Skeletal muscle satellite cell (primary cell): ENCODE measurements around the gene MAGEB17. TPM values are rescaled to one million over a fixed set of nuclear protein-coding genes. Genes with fewer than 3 reads are reported as not detected.

Experiments used
- H3K27me3 ChIP-seq: 2 replicates; pipeline ENCODE4 v1.7.0; 2013; ENCODE audit warnings: low read length; ENCODE audit not compliant: control insufficient read depth, insufficient read depth
- H3K36me3 ChIP-seq: 2 replicates; pipeline ENCODE4 v1.7.0; 2013; ENCODE audit warnings: mild to moderate bottlenecking, control low read depth, low read length; ENCODE audit not compliant: insufficient read depth
- H3K4me1 ChIP-seq: 2 replicates; pipeline ENCODE4 v1.7.0; 2013; ENCODE audit warnings: low read length; ENCODE audit not compliant: control insufficient read depth, insufficient read depth
- H3K4me2 ChIP-seq: 2 replicates; pipeline ENCODE4 v1.7.0; 2013; ENCODE audit warnings: mild to moderate bottlenecking, low read length
- H3K4me3 ChIP-seq: 2 replicates; pipeline ENCODE4 v1.7.0; 2013; ENCODE audit warnings: low read length
- H3K9ac ChIP-seq: 2 replicates; pipeline ENCODE4 v1.7.0; 2013; ENCODE audit warnings: mild to moderate bottlenecking, low read depth, low read length, moderate library complexity
- H3K9me3 ChIP-seq: replicated peaks from 2 replicates; pipeline ENCODE4 v1.7.0; 2013; ENCODE audit warnings: mild to moderate bottlenecking, control low read depth, low read length
- total RNA-seq: library from RNA; depleted of rRNA; stranded (reverse); fragments of >200 nt; gene quantifications from 2 replicates; pipeline ENCODE4 v1.2.3, GENCODE V29; 2012; rRNA removed

MAGEB17 gene
- not detected in 2 replicates for total RNA-seq

DNA sequence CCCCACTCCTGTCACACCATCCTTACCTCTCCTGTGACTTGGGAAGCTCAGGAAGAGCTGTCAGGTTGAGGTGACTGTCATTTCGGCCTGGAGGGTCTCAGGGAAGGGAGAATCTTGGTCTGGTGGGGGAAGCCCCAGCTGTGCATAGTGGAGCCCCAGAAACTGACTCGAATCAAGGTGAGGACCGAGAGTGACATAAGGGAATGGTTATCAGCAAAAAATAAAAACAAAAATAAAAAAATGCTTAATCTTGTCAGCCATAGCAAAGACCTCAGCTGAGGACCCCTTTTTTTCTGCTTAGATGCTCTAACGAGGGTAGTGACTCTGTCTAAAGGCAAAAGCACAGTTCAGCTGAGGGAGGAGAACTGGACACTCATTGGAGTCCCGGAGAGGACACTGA is at the start of gene MAGEB17:
Gene MAGEB17 (plus strand): TSS at position 301 of the 400 bp plus-strand sequence. CDS start 2,902 bp downstream, outside the sequence.
- no peaks in the 10 kb centered on the region for H3K9me3 ChIP-seq
- no peaks in the 10 kb centered on the region for H3K36me3 ChIP-seq
- H3K4me3 ChIP-seq, result no peak within 1 kb of the TSS
- H3K27me3 ChIP-seq, result no peaks in the 10 kb centered on the region
- no peak within 1 kb of the TSS for H3K9ac ChIP-seq
- no peak within 1 kb of the TSS for H3K4me2 ChIP-seq
- no peaks in the 10 kb centered on the region for H3K4me1 ChIP-seq

DNA sequence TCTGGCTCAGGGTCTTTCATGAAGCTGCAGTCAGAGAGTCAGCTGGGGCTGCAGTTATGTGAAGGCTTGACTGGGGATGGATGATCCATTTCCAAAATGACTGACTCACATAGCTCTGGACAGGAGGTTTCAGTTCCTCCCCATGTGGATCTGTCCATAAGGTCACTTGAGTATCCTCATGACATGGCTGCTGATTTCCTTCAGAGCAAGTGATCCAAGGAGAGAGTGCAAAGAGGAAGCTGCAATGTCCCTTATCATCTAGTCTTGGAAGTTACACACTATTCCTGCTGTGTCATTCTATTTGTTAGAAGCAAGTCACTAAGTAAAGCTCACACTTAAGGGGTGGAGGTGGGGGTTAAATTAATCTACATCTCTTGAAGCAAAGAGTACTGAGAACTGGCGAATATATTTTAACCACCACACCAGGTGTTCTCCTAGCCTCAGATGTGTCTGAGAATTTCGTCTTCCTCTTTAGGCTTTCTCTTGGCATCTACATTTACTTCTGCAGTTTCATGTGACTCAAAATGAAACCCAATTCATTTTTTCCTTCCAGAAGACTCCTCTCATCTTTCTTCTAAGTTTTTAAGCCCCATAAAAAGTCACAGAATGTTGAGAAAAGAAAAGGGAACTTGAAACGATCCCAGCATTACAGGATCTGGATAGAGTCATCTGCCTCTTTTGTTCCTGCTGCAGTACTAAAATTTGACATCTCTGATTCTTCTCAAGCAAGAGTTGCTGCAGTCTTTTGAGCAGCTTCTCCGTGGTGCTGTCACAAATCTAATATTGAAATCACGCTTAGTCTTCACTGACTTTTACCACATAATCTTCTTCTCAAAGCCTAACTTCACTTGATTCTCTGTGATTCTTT is 47.7 kb upstream of the MAGEB17 start:
- no peaks in the 10 kb centered on the region for H3K27me3 ChIP-seq
- H3K4me3 ChIP-seq, result no peak overlapping the region
- H3K4me1 ChIP-seq, result no peaks in the 10 kb centered on the region
- H3K4me2 ChIP-seq, result no peak overlapping the region
- no peak overlapping the region for H3K9ac ChIP-seq
- H3K9me3 ChIP-seq, result no peaks in the 10 kb centered on the region
- no peaks in the 10 kb centered on the region for H3K36me3 ChIP-seq

DNA sequence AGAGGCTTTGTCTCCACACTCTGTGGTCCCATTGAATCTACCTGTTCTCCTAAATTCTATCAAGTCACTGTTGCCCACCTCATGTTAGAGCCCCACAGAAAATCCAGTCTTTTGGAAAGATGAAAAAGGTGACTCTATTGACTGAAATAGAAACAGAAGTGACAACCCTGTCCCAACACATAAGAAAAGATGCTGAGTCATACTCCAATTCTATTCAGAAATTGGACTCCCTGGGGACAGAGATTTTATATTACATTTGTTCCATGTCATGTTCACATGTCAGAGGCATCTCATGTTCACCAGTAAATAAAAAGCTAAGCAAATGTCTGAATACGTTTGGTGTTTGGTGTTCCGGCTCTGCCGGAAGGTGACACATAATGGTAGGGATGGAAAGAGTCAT is 46.9 kb upstream of the MAGEB17 start:
- Histone ChIP-seq H3K36me3 (no peaks in the 10 kb centered on the region), H3K4me3 (no peak overlapping the region), H3K4me1 (no peaks in the 10 kb centered on the region), H3K4me2 (no peak overlapping the region), H3K9ac (no peak overlapping the region), H3K9me3 (no peaks in the 10 kb centered on the region), H3K27me3 (no peaks in the 10 kb centered on the region)

DNA sequence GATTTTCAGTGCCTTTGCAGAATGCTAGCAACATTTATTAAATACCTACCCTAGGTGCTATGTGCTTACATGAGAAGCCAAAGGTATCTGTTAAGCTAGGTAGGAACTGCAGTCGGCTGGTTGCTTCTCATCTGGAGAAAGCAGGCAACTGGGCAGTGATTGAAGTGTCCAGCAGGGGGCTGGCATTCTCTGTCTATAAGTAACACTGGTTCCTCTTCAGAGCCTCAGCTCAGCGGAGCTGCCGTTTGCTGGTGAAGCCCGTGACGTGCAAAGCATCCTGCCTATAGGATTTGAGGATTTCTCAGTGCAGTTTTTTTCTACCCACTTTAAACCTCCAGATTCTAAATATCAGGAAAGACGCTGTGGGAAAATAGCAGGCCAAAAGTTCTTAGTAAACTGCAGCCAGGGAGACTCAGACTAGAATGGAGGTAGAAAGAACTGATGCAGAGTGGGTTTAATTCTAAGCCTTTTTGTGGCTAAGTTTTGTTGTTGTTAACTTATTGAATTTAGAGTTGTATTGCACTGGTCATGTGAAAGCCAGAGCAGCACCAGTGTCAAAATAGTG is 44.0 kb upstream of the MAGEB17 start, which contains the start of gene GRPR:
Gene GRPR (plus strand): TSS at position 344 of the 565 bp plus-strand sequence. CDS start 389 bp downstream, outside the sequence.
- Histone ChIP-seq H3K4me3 (no peak within 1 kb of the TSS), H3K36me3 (no peaks in the 10 kb centered on the region), H3K4me1 (no peaks in the 10 kb centered on the region), H3K27me3 (no peaks in the 10 kb centered on the region), H3K9ac (no peak within 1 kb of the TSS), H3K4me2 (no peak within 1 kb of the TSS), H3K9me3 (no peaks in the 10 kb centered on the region)

GRCh38 chrX:16124201-16124600 is 43.1 kb upstream of the MAGEB17 start:
- no peaks in the 10 kb centered on the region for H3K4me1 ChIP-seq
- H3K36me3 ChIP-seq, result no peaks in the 10 kb centered on the region
- H3K27me3 ChIP-seq, result no peaks in the 10 kb centered on the region
- H3K9me3 ChIP-seq, result no peaks in the 10 kb centered on the region
- no peak overlapping the region for H3K4me3 ChIP-seq
- H3K9ac ChIP-seq, result no peak overlapping the region
- H3K4me2 ChIP-seq, result no peak overlapping the region

DNA sequence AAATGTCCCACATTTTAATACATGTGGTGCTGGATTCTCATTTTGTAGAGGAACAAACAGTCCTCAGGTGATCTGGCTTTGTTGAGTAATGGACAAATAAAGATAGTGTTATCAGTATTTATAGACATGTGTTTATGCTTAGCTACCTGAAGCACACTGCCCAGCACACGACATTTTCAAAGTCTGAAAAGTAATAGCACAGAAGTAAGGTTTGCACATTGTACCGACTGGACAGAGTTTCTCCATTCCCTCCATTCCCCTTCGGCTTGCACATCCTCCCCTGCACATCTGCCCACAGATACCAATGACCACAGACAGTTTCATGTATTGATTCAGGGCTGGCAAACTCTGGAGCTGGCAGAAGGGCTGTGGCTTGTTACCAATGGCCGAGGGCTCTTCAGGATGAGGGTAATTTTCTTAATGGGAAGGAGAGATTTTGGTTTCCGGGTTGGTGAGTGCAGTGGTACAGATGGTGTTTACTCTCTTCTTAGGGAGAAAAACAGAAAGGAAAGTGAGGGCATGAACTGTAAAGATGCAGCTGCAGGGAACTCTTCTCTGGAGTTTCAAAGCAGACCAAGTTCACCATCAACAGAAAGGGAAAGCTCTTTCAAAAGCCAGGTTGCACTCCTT is 41.6 kb upstream of the MAGEB17 start:
- Histone ChIP-seq H3K27me3 (no peaks in the 10 kb centered on the region), H3K9me3 (no peaks in the 10 kb centered on the region), H3K4me2 (no peak overlapping the region), H3K9ac (no peak overlapping the region), H3K4me1 (no peaks in the 10 kb centered on the region), H3K36me3 (no peaks in the 10 kb centered on the region), H3K4me3 (no peak overlapping the region)

GRCh38 chrX:16130707-16131106 is 36.6 kb upstream of the MAGEB17 start:
- Histone ChIP-seq H3K4me2 (no peak overlapping the region), H3K36me3 (no peaks in the 10 kb centered on the region), H3K9ac (no peak overlapping the region), H3K9me3 (no peaks in the 10 kb centered on the region), H3K4me1 (no peaks in the 10 kb centered on the region), H3K4me3 (no peak overlapping the region), H3K27me3 (peaks cover 10% of the 10 kb centered on the region)

DNA sequence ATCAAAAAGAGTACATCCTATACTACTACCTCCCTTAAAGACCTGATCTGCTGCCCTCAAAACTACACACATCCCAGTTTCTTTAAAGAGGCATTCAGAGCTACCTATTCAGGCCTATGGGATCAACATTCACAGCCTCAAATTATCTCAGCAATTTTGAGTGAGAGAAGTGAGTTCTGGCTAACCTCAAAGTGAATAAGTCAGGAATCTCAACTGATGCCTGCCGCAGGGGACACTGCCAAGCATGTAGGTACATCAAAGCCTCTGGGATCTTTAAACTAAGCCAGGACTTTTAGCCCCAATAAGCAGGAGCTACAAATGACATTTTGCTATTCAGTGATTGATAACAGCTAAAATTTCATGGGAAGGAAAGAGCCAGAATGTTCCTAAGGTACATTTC is 32.3 kb upstream of the MAGEB17 start:
- Histone ChIP-seq H3K9ac (no peak overlapping the region), H3K4me3 (no peak overlapping the region), H3K4me2 (no peak overlapping the region), H3K36me3 (no peaks in the 10 kb centered on the region), H3K4me1 (no peaks in the 10 kb centered on the region), H3K9me3 (no peaks in the 10 kb centered on the region), H3K27me3 (peaks cover 15% of the 10 kb centered on the region)

DNA sequence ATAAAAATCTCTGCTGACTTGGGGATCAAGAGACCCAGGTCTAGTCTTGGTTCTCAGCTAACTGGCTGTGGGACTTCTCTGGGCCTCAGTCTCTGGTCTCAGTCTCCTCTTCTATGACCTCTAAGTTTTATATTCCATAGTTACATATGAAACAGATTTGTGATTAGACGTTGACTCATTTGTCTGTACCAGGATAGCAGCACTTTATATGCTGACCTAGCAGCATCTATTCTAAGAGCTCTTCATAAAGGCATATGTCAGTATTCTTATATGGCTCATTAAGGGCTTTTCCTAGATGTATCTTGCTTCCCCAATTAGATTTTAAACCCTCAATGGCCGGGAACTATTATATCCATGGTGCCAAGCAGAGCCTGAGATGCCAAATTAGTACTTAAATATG is 31.2 kb upstream of the MAGEB17 start:
- Histone ChIP-seq H3K4me1 (no peaks in the 10 kb centered on the region), H3K9ac (no peak overlapping the region), H3K4me3 (no peak overlapping the region), H3K9me3 (no peaks in the 10 kb centered on the region), H3K27me3 (peaks cover 15% of the 10 kb centered on the region), H3K36me3 (no peaks in the 10 kb centered on the region), H3K4me2 (no peak overlapping the region)

GRCh38 chrX:16137416-16138107 is 29.7 kb upstream of the MAGEB17 start:
- Histone ChIP-seq H3K27me3 (peaks cover 11% of the 10 kb centered on the region), H3K4me2 (no peak overlapping the region), H3K4me3 (no peak overlapping the region), H3K9me3 (no peaks in the 10 kb centered on the region), H3K4me1 (no peaks in the 10 kb centered on the region), H3K36me3 (no peaks in the 10 kb centered on the region), H3K9ac (no peak overlapping the region)

GRCh38 chrX:16138108-16138427 is 29.2 kb upstream of the MAGEB17 start:
- Histone ChIP-seq H3K27me3 (peaks cover 11% of the 10 kb centered on the region), H3K36me3 (no peaks in the 10 kb centered on the region), H3K4me3 (no peak overlapping the region), H3K4me2 (no peak overlapping the region), H3K9me3 (no peaks in the 10 kb centered on the region), H3K4me1 (no peaks in the 10 kb centered on the region), H3K9ac (no peak overlapping the region)
